HG03135 (cell line): Measurements from ENCODE around the gene SYNE2.
"Not testable (repeated sequence)": the region's sequence is repeated elsewhere in the genome, so short reads cannot be mapped to it uniquely, and the experiment has no call there.

ENCODE experiments used
- ATAC-seq: cut with Tn5 transposase; IDR thresholded peaks from one replicate; pipeline ENCODE4 v1.9.1; 2021; ENCODE audit warnings: mild to moderate bottlenecking, moderate library complexity; ENCODE audit not compliant: unreplicated experiment

SYNE2 gene

GRCh38 chr14:64118403-64118742 lies 265.6 kb downstream of the SYNE2 start:
- not testable (repeated sequence) for ATAC-seq

- ATAC-seq: no peak
These were observed 266.1 kb downstream of the SYNE2 start for GRCh38 chr14:64118892-64119291.

GRCh38 chr14:64119500-64119899 lies 266.7 kb downstream of the SYNE2 start:
- no peak for ATAC-seq

GRCh38 chr14:64119980-64120379 lies 267.2 kb downstream of the SYNE2 start:
- no peak for ATAC-seq

- ATAC-seq: no peak
These were observed 270.5 kb downstream of the SYNE2 start for GRCh38 chr14:64123241-64123822.

- no peak for ATAC-seq
These were observed 272.5 kb downstream of the SYNE2 start for GRCh38 chr14:64125270-64125669.

GRCh38 chr14:64126548-64126947 lies 273.7 kb downstream of the SYNE2 start:
- ATAC-seq: no peak

GRCh38 chr14:64137657-64138290 lies 285.0 kb downstream of the SYNE2 start:
- ATAC-seq: no peak

- no peak for ATAC-seq
These were observed 294.5 kb downstream of the SYNE2 start for GRCh38 chr14:64147126-64147790.

GRCh38 chr14:64149921-64150320 lies 297.1 kb downstream of the SYNE2 start:
- ATAC-seq: no peak

- no peak for ATAC-seq
These were observed 305.8 kb downstream of the SYNE2 start for GRCh38 chr14:64158608-64159007.

- ATAC-seq: no peak
These were observed 306.8 kb downstream of the SYNE2 start for GRCh38 chr14:64159588-64159987.

- ATAC-seq: no peak
These were observed 317.4 kb downstream of the SYNE2 start for GRCh38 chr14:64170181-64170580.

GRCh38 chr14:64174922-64175782 lies 322.3 kb downstream of the SYNE2 start:
- ATAC-seq: no peak

- ATAC-seq: no peak
These were observed 323.5 kb downstream of the SYNE2 start for GRCh38 chr14:64176330-64176729.

- ATAC-seq: no peak
These were observed 326.0 kb downstream of the SYNE2 start for GRCh38 chr14:64178814-64179213.

GRCh38 chr14:64182908-64183307 lies 330.1 kb downstream of the SYNE2 start:
- not testable (repeated sequence) for ATAC-seq

GRCh38 chr14:64184103-64184729 lies 331.4 kb downstream of the SYNE2 start:
- no peak for ATAC-seq

- ATAC-seq: no peak
These were observed 332.4 kb downstream of the SYNE2 start for GRCh38 chr14:64185184-64185583.

GRCh38 chr14:64186231-64187129 lies 333.7 kb downstream of the SYNE2 start:
- no peak for ATAC-seq
